Central memory CD8-positive, alpha-beta T cell (primary cell): ENCODE results near the gene TBX2.

Experiments used
- ATAC-seq: fragments of 150-1000 bp; cut with Tn5 transposase; replicated peaks from 2 replicates; pipeline ENCODE4 v1.10.0; 2022; ENCODE audit warnings: mild to moderate bottlenecking, moderate FRiP score, moderate number of reproducible peaks; ENCODE audit not compliant: poor library complexity, severe bottlenecking; ENCODE audit errors: extremely low read depth
- DNase-seq, 2 donors: peaks; one replicate each; pipeline ENCODE4 v3.0.0; 2021; ENCODE audit warnings: low spot score in 2 of 2
- H3K27ac Mint-ChIP-seq: one replicate; pipeline ENCODE4 v1.8.0; 2022; ENCODE audit warnings: low read depth, mild to moderate bottlenecking, moderate library complexity, mixed read lengths
- H3K27me3 Mint-ChIP-seq: one replicate; pipeline ENCODE4 v1.8.0; 2022; ENCODE audit warnings: mixed read lengths
- H3K36me3 Mint-ChIP-seq: one replicate; pipeline ENCODE4 v1.8.0; 2022; ENCODE audit warnings: mild to moderate bottlenecking, moderate library complexity, mixed read lengths; ENCODE audit not compliant: insufficient read depth
- H3K4me1 Mint-ChIP-seq: one replicate; pipeline ENCODE4 v1.8.0; 2022; ENCODE audit warnings: mixed read lengths
- H3K4me3 Mint-ChIP-seq: one replicate; pipeline ENCODE4 v1.8.0; 2022; ENCODE audit warnings: mild to moderate bottlenecking, moderate library complexity, mixed read lengths
- H3K9me3 Mint-ChIP-seq: one replicate; pipeline ENCODE4 v1.8.0; 2022; ENCODE audit warnings: mixed read lengths

TBX2 gene

DNA sequence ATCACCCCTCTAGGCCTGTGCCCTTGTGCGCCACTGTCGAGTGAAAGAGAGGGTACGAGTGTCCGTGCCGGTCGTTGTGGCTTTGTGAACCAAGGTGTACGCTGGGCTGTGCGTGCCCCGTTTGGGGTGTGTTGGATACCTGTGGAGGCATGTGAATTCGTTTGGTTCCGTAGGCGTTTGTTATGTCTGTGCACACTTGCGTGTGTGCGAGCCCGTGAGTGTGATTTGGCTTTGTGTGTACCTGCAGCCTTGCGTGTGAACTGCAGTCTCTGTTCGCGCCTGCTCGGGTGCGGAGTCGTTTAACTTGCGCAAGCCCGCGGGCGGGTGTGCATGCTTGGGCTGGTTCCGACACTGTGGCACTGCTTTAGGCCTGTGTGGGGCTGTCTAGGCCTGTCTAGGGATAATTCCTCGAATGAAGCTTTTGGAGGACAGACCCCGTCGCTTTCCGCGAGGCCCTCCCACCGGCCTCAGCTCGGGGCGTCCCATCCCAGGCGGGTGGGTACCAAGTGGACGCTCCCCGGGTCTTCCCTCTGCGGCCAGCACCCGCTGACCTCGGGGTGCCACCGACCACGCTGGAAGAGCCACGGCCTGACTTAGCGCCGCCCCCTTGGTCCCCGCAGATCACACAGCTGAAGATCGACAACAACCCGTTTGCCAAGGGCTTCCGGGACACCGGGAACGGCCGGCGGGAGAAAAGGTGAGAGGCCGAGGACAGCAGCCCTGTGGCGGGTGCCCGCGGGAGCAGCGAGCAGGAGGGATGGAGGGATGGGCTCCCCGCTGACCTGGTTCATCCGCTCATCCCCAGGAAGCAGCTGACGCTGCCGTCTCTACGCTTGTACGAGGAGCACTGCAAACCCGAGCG, 4.4 kb downstream of the TBX2 start:
- Mint-ChIP-seq H3K27me3 (peaks cover 71% of the 10 kb centered on the region), H3K4me3 (peak overlapping the region; percentile 68), H3K9me3 (no peaks in the 10 kb centered on the region), H3K36me3 (peaks cover 14% of the 10 kb centered on the region), H3K4me1 (peaks cover 25% of the 10 kb centered on the region), H3K27ac (no peak overlapping the region)
- no peak for DNase-seq
- ATAC-seq = no peak

DNA sequence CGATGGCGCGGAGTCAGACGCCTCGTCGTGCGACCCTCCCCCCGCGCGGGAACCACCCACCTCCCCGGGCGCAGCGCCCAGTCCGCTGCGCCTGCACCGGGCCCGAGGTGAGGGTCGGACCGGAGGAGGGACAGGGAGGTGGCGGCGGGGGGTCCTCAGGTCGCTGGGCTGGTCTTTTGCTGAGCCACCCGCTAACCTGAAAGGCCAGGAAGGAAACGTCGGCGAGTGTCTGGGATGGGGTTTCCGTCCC, 4.9 kb downstream of the TBX2 start:
- H3K36me3 Mint-ChIP-seq = peaks cover 14% of the 10 kb centered on the region
- no peak for DNase-seq
- H3K9me3 Mint-ChIP-seq = no peaks in the 10 kb centered on the region
- peak overlapping the region; percentile 68 for H3K4me3 Mint-ChIP-seq
- peaks cover 72% of the 10 kb centered on the region for H3K27me3 Mint-ChIP-seq
- ATAC-seq = no peak
- H3K27ac Mint-ChIP-seq = no peak overlapping the region
- peaks cover 25% of the 10 kb centered on the region for H3K4me1 Mint-ChIP-seq

DNA sequence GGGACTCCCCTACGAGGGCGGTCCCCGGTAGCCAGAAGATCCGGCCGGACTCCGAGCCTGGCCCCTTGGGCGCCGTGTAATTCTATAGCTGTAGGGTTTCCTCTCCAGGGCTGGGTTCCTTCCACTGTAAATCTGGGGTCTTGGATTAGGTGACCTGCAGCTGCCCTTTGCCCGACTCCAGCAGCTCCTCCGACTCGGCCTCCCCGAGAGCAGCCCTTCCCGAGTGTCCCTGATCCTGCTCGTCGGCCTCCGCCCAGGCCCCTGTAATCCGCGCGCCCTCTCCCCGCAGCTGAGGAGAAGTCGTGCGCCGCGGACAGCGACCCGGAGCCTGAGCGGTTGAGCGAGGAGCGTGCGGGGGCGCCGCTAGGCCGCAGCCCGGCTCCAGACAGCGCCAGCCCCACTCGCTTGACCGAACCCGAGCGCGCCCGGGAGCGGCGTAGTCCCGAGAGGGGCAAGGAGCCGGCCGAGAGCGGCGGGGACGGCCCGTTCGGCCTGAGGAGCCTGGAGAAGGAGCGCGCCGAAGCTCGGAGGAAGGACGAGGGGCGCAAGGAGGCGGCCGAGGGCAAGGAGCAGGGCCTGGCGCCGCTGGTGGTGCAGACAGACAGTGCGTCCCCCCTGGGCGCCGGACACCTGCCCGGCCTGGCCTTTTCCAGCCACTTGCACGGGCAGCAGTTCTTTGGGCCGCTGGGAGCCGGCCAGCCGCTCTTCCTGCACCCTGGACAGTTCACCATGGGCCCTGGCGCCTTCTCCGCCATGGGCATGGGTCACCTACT, 5.5 kb downstream of the TBX2 start:
- H3K4me1 Mint-ChIP-seq = peaks cover 29% of the 10 kb centered on the region
- H3K9me3 Mint-ChIP-seq = no peaks in the 10 kb centered on the region
- no peak for ATAC-seq
- H3K36me3 Mint-ChIP-seq = peaks cover 16% of the 10 kb centered on the region
- no peak overlapping the region for H3K27ac Mint-ChIP-seq
- H3K27me3 Mint-ChIP-seq = peaks cover 76% of the 10 kb centered on the region
- H3K4me3 Mint-ChIP-seq = peak overlapping the region; percentile 68
- no peak for DNase-seq

DNA sequence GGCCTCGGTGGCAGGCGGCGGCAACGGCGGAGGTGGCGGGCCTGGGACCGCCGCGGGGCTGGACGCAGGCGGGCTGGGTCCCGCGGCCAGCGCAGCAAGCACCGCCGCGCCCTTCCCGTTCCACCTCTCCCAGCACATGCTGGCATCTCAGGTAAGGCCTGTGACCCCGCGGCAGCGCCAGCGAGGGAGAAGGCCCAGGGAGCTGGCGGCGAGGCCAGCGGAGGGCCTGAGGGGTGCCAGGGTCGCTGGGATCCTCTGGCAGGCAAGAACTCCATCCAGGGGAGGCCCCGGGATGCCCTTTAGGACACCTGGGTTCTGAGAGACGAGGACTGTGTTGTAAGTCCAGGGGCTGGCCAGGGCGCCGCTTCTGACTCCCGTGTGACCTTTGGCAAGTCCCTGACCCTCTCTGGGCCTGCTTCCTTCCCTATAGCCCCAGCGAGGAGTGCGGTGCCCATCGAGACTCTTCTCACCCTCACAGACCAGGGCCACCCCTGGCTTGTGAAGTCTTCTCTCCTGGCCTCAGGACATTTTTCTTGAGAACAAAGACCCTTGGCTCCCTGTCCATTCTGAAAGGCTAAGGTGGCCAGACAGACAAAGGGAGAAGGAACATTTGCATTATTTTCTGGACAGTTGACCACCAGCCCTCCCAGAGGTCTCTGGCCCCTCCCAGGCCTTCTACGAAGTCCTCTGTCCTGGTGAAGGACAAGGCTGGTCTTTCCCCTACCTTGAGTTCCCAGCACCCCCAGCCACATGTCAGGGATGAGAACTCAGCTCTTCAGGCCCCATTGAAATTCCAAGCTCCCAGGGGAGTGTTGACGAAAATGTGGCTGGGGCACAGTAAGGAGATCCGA, 6.3 kb downstream of the TBX2 start:
- H3K4me1 Mint-ChIP-seq = peaks cover 35% of the 10 kb centered on the region
- H3K36me3 Mint-ChIP-seq = peaks cover 16% of the 10 kb centered on the region
- H3K27me3 Mint-ChIP-seq = peaks cover 79% of the 10 kb centered on the region
- H3K4me3 Mint-ChIP-seq = no peak overlapping the region
- ATAC-seq (no peak), DNase-seq (no peak)
- no peak overlapping the region for H3K27ac Mint-ChIP-seq
- no peaks in the 10 kb centered on the region for H3K9me3 Mint-ChIP-seq

DNA sequence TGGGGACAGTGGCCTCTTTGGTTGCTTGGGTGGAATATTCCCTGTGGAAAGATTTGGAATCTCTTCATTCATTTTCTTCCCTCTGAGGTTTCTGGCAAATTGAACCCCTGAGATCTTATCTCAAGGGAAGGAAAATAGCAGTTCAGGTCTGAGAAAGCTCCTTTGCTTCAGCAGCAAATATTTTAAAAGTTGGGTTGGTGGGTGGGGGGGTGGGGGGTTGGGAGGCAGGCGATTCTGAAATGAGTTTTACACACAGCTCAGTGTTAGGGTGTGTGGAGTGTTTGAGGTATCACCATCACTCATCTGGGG, 6.8 kb downstream of the TBX2 start:
- DNase-seq (no peak), ATAC-seq (no peak)
- Mint-ChIP-seq H3K36me3 (peaks cover 16% of the 10 kb centered on the region), H3K4me3 (no peak overlapping the region), H3K27ac (no peak overlapping the region), H3K27me3 (peaks cover 74% of the 10 kb centered on the region), H3K9me3 (no peaks in the 10 kb centered on the region), H3K4me1 (peaks cover 35% of the 10 kb centered on the region)

DNA sequence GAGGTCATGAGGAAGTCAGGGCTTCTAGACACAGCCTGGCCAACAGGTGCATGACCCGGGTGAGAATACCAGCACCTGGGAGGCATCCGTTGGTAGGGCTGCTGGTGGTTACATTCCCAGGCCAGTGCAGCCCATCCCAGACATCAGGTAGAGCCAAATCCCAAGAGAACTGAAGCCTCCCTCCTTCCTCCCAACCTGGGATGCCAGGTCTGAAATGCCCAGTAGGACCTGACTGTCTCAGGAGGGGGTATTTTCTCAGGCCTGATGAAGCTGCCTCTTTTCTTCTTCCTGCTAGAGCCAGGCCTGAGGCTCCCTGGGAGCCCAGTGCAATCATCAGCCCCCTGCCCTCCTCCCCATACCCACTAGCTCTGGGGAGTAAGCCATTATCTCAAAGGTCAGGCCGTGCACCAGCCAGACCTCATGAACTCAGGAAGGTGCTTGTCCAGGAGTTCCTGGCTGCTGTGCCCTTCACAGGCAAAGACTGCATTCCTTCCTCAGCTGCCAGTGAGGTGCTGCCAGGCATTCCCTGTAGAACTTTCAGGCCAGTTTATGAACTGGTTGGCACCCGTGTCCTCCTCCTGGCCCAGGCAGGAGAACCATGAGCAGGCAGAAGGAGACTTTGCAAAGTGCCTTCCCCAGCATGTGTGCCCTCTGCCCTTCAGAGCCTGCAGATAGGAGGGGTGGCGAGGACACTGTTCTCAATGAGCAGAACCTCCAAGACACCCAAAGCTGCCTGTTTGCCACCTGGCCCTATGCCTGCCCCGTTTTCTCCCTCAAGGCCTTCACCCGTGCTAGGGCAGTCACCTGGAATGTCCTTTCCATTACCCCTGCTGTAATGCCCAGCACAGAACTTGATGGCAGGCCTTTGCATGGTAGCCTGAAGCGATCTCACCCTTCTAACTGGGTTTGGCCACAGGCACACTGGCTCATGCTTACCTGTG, 7.6 kb downstream of the TBX2 start:
- DNase-seq (no peak), ATAC-seq (no peak)
- Mint-ChIP-seq H3K27me3 (peaks cover 67% of the 10 kb centered on the region), H3K4me3 (no peak overlapping the region), H3K36me3 (peaks cover 16% of the 10 kb centered on the region), H3K9me3 (no peaks in the 10 kb centered on the region), H3K4me1 (peaks cover 34% of the 10 kb centered on the region), H3K27ac (no peak overlapping the region)

DNA sequence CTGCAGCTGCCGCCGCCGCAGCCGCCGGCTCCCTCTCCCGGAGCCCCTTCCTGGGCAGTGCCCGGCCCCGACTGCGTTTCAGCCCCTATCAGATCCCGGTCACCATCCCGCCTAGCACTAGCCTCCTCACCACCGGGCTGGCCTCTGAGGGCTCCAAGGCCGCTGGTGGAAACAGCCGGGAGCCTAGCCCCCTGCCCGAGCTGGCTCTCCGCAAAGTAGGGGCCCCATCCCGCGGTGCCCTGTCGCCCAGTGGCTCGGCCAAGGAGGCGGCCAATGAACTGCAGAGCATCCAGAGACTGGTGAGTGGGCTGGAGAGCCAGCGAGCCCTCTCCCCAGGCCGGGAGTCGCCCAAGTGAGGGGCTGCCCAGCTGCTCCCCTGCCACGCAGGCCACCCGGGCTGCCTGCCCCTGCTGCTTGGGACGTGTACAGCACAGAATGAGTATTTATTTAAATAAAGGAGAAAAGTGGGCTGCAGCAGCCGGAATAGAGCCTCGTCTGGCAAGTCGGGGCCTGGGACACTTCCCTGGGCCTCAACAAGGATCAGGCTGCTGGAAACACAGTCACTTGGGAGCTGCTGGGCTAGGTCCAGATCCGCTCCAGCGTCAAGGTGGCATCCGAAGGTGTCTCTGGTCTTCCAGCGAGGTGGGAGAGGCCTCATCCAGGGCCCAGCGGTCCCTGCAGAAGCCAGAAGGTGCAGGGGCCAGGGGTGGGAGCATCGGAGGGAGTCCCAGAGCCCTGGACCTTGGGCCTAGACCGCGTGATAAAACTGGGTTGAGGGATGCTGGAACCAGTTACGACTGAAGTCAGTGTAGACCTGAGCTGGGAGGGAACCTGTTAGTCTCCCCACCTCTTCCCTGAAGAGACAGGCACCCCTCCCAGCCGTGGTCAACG, 8.8 kb downstream of the TBX2 start:
- H3K9me3 Mint-ChIP-seq = no peaks in the 10 kb centered on the region
- peaks cover 56% of the 10 kb centered on the region for H3K27me3 Mint-ChIP-seq
- H3K36me3 Mint-ChIP-seq = peaks cover 8% of the 10 kb centered on the region
- peak overlapping the region; percentile 74 for H3K4me3 Mint-ChIP-seq
- DNase-seq (no peak), ATAC-seq (no peak)
- H3K4me1 Mint-ChIP-seq = peaks cover 23% of the 10 kb centered on the region
- no peak overlapping the region for H3K27ac Mint-ChIP-seq

DNA sequence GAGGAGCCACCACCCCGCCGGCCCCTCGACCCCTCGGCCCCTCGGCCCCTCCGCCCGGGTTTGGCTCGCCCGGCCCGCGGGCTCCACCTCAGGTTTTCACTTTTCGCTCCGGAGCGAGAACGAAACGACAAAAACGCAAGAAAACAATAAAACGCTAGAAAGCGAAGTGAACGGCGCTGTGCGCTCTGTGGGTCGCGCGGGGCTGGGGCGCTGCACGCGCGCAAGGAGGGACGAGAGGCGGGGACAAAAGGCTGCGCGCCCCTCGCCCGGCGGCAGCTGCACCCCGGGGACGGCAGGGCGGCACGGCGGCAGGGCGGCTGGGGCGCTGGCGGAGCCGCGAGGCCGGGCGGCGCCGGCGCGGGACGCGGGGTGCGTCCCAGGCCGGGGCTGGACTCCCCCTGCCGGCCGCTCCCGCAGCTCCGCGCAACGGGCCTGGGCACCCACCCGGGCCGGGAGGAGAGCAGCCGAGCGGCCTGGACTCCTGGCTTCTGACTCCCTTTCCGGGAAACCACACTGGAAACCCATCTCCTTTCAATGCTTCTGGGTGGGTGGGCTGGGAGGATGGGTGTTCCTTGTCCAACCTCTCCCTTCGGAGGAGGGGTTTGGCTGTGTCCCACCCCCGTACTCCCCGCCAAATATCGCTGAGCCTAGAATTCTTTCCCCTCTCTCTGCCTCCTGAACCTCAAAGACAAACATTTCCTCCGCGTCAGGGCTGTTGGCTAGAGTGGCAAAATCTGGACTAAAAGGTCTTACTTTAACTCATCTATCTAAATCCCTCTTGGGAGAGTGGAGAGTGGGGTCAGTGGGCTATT, 9.9 kb downstream of the TBX2 start:
- no peak for ATAC-seq
- DNase-seq = no peak
- peaks cover 45% of the 10 kb centered on the region for H3K27me3 Mint-ChIP-seq
- no peaks in the 10 kb centered on the region for H3K9me3 Mint-ChIP-seq
- H3K27ac Mint-ChIP-seq = no peak overlapping the region
- peaks cover 9% of the 10 kb centered on the region for H3K36me3 Mint-ChIP-seq
- peaks cover 15% of the 10 kb centered on the region for H3K4me1 Mint-ChIP-seq
- peak overlapping the region; percentile 74 for H3K4me3 Mint-ChIP-seq

DNA sequence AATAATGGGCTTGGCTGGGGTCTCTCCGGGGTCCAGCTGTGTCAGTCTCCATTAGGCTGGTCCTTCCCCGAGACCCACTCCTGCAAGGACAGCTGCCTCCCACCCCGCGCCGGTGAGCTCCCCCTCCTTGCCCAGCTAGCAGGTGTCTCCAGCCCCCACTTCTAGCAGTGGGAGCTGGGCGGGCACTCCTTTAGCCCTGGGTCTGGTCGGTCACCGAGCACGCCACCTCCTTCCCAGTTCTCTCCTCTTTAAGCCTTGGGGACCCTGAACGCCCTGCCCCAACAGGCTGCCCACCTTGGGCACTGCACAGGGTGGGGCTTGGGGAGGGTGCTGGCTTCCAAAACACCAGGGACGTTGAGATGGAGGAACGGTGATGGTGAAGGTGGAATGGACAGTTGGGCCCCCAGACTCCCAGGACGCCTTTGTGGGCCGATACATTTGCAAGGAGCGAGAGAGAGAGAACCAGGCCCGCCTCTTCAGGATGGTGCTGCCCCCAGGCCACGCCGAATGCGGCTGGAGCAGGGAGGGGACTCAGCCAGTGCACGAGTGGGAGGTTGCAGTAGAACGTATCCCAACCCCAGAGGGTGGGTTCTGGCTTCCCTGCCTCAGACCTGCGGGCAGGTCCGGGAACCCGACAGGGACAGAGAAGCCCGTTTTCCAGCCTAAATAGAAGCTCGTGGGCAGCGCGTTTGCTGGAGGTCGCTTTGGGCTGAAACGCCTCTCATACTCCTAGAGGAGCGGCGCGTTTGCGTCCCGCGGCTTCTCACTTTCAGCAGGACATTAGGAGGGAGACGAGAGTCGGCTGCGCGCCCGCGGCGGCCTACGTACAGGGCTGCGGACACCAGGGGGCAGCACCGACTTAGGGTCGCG, 10.7 kb downstream of the TBX2 start:
- ATAC-seq (peak; percentile 54), DNase-seq (peak; percentile 62 to 73)
- no peak overlapping the region for H3K27ac Mint-ChIP-seq
- H3K27me3 Mint-ChIP-seq = peaks cover 44% of the 10 kb centered on the region
- H3K4me1 Mint-ChIP-seq = peaks cover 15% of the 10 kb centered on the region
- H3K4me3 Mint-ChIP-seq = peak overlapping the region; percentile 74
- no peaks in the 10 kb centered on the region for H3K9me3 Mint-ChIP-seq
- H3K36me3 Mint-ChIP-seq = peaks cover 9% of the 10 kb centered on the region

DNA sequence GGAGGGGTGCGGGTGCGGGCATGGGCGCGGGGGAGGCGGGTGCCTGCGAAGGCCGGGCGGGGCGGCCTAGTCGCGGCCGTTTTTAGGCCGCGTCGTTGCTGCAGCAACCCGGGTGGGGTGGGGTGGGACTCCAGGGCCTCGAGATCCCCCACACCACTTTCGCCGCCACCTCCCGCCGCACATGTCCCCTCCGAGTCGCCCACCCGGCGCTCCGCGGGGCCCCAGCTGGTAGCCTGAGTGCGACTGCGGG, 11.3 kb downstream of the TBX2 start:
- Mint-ChIP-seq H3K27ac (no peak overlapping the region), H3K9me3 (no peaks in the 10 kb centered on the region), H3K36me3 (peaks cover 9% of the 10 kb centered on the region), H3K27me3 (peaks cover 43% of the 10 kb centered on the region), H3K4me1 (peaks cover 15% of the 10 kb centered on the region), H3K4me3 (peak overlapping the region; percentile 74)
- ATAC-seq (no peak), DNase-seq (no peak)
